Muscle layer of duodenum (tissue), 2 donors: ENCODE measurements around the gene TTLL7.

Source experiments
- H3K27ac ChIP-seq: one replicate; pipeline ENCODE4 v1.7.0; 2013; ENCODE audit warnings: mild to moderate bottlenecking, low read length
- H3K27me3 ChIP-seq: one replicate; pipeline ENCODE4 v1.7.0; 2013; ENCODE audit warnings: low read depth, mild to moderate bottlenecking, control low read depth, low read length
- H3K36me3 ChIP-seq, 2 donors: one replicate each; pipeline ENCODE4 v1.7.0; 2013; ENCODE audit warnings: low read length in 2 of 2, control low read depth in 1 of 2, mild to moderate bottlenecking in 1 of 2; ENCODE audit not compliant: insufficient read depth in 2 of 2, control insufficient read depth in 1 of 2
- H3K4me1 ChIP-seq, 2 donors: one replicate each; pipeline ENCODE4 v1.7.0; 2013; ENCODE audit warnings: low read length in 2 of 2, mild to moderate bottlenecking in 2 of 2, control low read depth in 1 of 2, moderate library complexity in 1 of 2; ENCODE audit not compliant: insufficient read depth in 2 of 2, control insufficient read depth in 1 of 2
- H3K4me3 ChIP-seq, 2 donors: one replicate each; pipeline ENCODE4 v1.7.0; 2013; ENCODE audit warnings: low read length in 2 of 2, low read depth in 1 of 2, mild to moderate bottlenecking in 1 of 2
- H3K9me3 ChIP-seq, 2 donors: one replicate each; pipeline ENCODE4 v1.7.0; 2013; ENCODE audit warnings: low read length in 2 of 2, control low read depth in 1 of 2, mild to moderate bottlenecking in 1 of 2; ENCODE audit not compliant: control insufficient read depth in 1 of 2
- donor health status: healthy.

Gene TTLL7

GRCh38 chr1:84010136-84010535 is 11.2 kb upstream of the TTLL7 start:
- Histone ChIP-seq H3K36me3 (no peaks in the 10 kb centered on the region), H3K27me3 (no peaks in the 10 kb centered on the region), H3K4me1 (no peaks in the 10 kb centered on the region), H3K27ac (no peak overlapping the region), H3K4me3 (no peak overlapping the region), H3K9me3 (no peaks in the 10 kb centered on the region)

- no peaks in the 10 kb centered on the region for H3K36me3 ChIP-seq
- no peak overlapping the region for H3K27ac ChIP-seq
- H3K4me3 ChIP-seq, result no peak overlapping the region
- H3K4me1 ChIP-seq, result no peaks in the 10 kb centered on the region
- H3K27me3 ChIP-seq, result no peaks in the 10 kb centered on the region
- H3K9me3 ChIP-seq, result no peaks in the 10 kb centered on the region
Observed at GRCh38 chr1:84008631-84009030, 9.7 kb upstream of the TTLL7 start.

GRCh38 chr1:84006591-84006990 is 7.7 kb upstream of the TTLL7 start:
- Histone ChIP-seq H3K27ac (no peak overlapping the region), H3K9me3 (no peaks in the 10 kb centered on the region), H3K27me3 (no peaks in the 10 kb centered on the region), H3K4me3 (no peak overlapping the region), H3K4me1 (no peaks in the 10 kb centered on the region), H3K36me3 (no peaks in the 10 kb centered on the region)

- Histone ChIP-seq H3K36me3 (no peaks in the 10 kb centered on the region), H3K9me3 (no peaks in the 10 kb centered on the region), H3K4me1 (peaks cover under 1 to 25% of the 10 kb centered on the region in 2 donors), H3K27ac (no peak overlapping the region), H3K4me3 (no peak overlapping the region), H3K27me3 (no peaks in the 10 kb centered on the region)
Observed at GRCh38 chr1:84001501-84001900, 2.6 kb upstream of the TTLL7 start.

- Histone ChIP-seq H3K27me3 (no peaks in the 10 kb centered on the region), H3K4me1 (peaks cover 5 to 28% of the 10 kb centered on the region in 2 donors), H3K4me3 (no peak overlapping the region), H3K9me3 (no peaks in the 10 kb centered on the region), H3K27ac (no peak overlapping the region), H3K36me3 (no peaks in the 10 kb centered on the region)
Observed at GRCh38 chr1:84000954-84001495, 2.1 kb upstream of the TTLL7 start.

- Histone ChIP-seq H3K27me3 (no peaks in the 10 kb centered on the region), H3K4me1 (peaks cover 5 to 28% of the 10 kb centered on the region in 2 donors), H3K9me3 (no peaks in the 10 kb centered on the region), H3K27ac (no peak overlapping the region), H3K36me3 (no peaks in the 10 kb centered on the region), H3K4me3 (no peak overlapping the region)
Observed at GRCh38 chr1:84000196-84000885, 1.4 kb upstream of the TTLL7 start.

- peak overlapping the region; percentile 58 to 93 for H3K4me3 ChIP-seq
- H3K27ac ChIP-seq, result no peak overlapping the region
- no peaks in the 10 kb centered on the region for H3K36me3 ChIP-seq
- H3K4me1 ChIP-seq, result peaks cover 5 to 28% of the 10 kb centered on the region in 2 donors
- H3K9me3 ChIP-seq, result no peaks in the 10 kb centered on the region
- no peaks in the 10 kb centered on the region for H3K27me3 ChIP-seq
Observed at GRCh38 chr1:83999316-83999819, 436 bp upstream of the TTLL7 start.

GRCh38 chr1:83998205-83998497 is 781 bp downstream of the TTLL7 start:
- Histone ChIP-seq H3K27ac (peak overlapping the region; percentile 56), H3K36me3 (no peaks in the 10 kb centered on the region), H3K9me3 (no peaks in the 10 kb centered on the region), H3K4me1 (peaks cover 5 to 28% of the 10 kb centered on the region in 2 donors), H3K27me3 (no peaks in the 10 kb centered on the region), H3K4me3 (peak overlapping the region; percentile 58 to 93)

GRCh38 chr1:83997631-83998030 is 1.3 kb downstream of the TTLL7 start:
- no peaks in the 10 kb centered on the region for H3K9me3 ChIP-seq
- peaks cover 5 to 28% of the 10 kb centered on the region in 2 donors for H3K4me1 ChIP-seq
- no peaks in the 10 kb centered on the region for H3K27me3 ChIP-seq
- peak overlapping the region in 1 of 2 donors; percentile 20 for H3K4me3 ChIP-seq
- peak overlapping the region; percentile 56 for H3K27ac ChIP-seq
- H3K36me3 ChIP-seq, result no peaks in the 10 kb centered on the region

GRCh38 chr1:83996621-83997020 is 2.3 kb downstream of the TTLL7 start:
- H3K27me3 ChIP-seq, result no peaks in the 10 kb centered on the region
- no peak overlapping the region for H3K27ac ChIP-seq
- no peaks in the 10 kb centered on the region for H3K36me3 ChIP-seq
- H3K4me1 ChIP-seq, result peaks cover 5 to 28% of the 10 kb centered on the region in 2 donors
- peak overlapping the region in 1 of 2 donors; percentile 2 for H3K4me3 ChIP-seq
- no peaks in the 10 kb centered on the region for H3K9me3 ChIP-seq

GRCh38 chr1:83996191-83996590 is 2.7 kb downstream of the TTLL7 start:
- Histone ChIP-seq H3K9me3 (no peaks in the 10 kb centered on the region), H3K27ac (no peak overlapping the region), H3K4me3 (peak overlapping the region in 1 of 2 donors; percentile 2), H3K4me1 (peaks cover 5 to 28% of the 10 kb centered on the region in 2 donors), H3K27me3 (no peaks in the 10 kb centered on the region), H3K36me3 (no peaks in the 10 kb centered on the region)

GRCh38 chr1:83995649-83996048 is 3.3 kb downstream of the TTLL7 start:
- H3K4me3 ChIP-seq, result no peak overlapping the region
- no peaks in the 10 kb centered on the region for H3K27me3 ChIP-seq
- H3K4me1 ChIP-seq, result peaks cover 5 to 28% of the 10 kb centered on the region in 2 donors
- H3K9me3 ChIP-seq, result no peaks in the 10 kb centered on the region
- no peak overlapping the region for H3K27ac ChIP-seq
- no peaks in the 10 kb centered on the region for H3K36me3 ChIP-seq
